ENCODE data around the gene GPC3.

DNA sequence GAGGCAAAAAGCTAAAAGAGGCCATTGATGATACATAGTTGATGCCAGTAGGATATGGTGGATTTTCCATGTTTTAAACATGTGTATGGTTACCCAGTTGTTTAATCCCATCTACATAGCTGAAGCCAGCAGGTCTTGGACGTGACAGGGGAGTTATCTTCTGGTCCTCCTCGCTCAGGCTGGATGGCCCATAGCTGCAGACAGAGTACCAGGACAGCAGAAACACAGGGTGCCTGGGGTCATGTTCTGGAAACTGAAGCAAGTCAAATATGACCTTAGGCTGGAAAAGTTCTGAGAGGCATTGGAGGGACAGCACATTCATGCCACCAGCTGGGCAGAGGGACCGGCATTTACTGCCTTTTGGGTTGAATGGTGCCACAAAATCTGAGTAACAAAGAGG is 452.1 kb downstream of the GPC3 start:
- TF ChIP-seq, protein P1, sequence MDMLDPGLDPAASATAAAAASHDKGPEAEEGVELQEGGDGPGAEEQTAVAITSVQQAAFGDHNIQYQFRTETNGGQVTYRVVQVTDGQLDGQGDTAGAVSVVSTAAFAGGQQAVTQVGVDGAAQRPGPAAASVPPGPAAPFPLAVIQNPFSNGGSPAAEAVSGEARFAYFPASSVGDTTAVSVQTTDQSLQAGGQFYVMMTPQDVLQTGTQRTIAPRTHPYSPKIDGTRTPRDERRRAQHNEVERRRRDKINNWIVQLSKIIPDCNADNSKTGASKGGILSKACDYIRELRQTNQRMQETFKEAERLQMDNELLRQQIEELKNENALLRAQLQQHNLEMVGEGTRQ (IDR thresholded peaks at IDR 0.05; ENCODE audit: low read depth, low read length), result no peak
- TF ChIP-seq, protein P2, sequence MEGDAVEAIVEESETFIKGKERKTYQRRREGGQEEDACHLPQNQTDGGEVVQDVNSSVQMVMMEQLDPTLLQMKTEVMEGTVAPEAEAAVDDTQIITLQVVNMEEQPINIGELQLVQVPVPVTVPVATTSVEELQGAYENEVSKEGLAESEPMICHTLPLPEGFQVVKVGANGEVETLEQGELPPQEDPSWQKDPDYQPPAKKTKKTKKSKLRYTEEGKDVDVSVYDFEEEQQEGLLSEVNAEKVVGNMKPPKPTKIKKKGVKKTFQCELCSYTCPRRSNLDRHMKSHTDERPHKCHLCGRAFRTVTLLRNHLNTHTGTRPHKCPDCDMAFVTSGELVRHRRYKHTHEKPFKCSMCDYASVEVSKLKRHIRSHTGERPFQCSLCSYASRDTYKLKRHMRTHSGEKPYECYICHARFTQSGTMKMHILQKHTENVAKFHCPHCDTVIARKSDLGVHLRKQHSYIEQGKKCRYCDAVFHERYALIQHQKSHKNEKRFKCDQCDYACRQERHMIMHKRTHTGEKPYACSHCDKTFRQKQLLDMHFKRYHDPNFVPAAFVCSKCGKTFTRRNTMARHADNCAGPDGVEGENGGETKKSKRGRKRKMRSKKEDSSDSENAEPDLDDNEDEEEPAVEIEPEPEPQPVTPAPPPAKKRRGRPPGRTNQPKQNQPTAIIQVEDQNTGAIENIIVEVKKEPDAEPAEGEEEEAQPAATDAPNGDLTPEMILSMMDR (conservative IDR thresholded peaks at IDR 0.05; ENCODE audit: low read depth, low read length), result no peak
- TF ChIP-seq POLR2A (IDR thresholded peaks at IDR 0.05; ENCODE audit: low read depth, low read length) (no peak), RAD21 (IDR thresholded peaks at IDR 0.05; ENCODE audit: low read length) (no peak), MAZ (IDR thresholded peaks at IDR 0.05; ENCODE audit: borderline replicate concordance, low read depth, low read length) (no peak), CEBPB (IDR thresholded peaks at IDR 0.05; ENCODE audit: low read depth, low read length) (no peak), NFE2L2 (IDR thresholded peaks at IDR 0.05; ENCODE audit: low read depth, low read length) (no peak), FOS (IDR thresholded peaks at IDR 0.05; ENCODE audit: low read depth, low read length) (no peak), MAFK (IDR thresholded peaks at IDR 0.05; ENCODE audit: low read depth, low read length) (no peak), CHD1 (IDR thresholded peaks at IDR 0.05; ENCODE audit: low read depth, low read length) (no peak), BHLHE40 (IDR thresholded peaks at IDR 0.05; ENCODE audit: low read depth, low read length) (no peak)
- TF ChIP-seq, protein P3, sequence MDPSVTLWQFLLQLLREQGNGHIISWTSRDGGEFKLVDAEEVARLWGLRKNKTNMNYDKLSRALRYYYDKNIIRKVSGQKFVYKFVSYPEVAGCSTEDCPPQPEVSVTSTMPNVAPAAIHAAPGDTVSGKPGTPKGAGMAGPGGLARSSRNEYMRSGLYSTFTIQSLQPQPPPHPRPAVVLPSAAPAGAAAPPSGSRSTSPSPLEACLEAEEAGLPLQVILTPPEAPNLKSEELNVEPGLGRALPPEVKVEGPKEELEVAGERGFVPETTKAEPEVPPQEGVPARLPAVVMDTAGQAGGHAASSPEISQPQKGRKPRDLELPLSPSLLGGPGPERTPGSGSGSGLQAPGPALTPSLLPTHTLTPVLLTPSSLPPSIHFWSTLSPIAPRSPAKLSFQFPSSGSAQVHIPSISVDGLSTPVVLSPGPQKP (IDR thresholded peaks at IDR 0.05; ENCODE audit: borderline replicate concordance, low read depth, low read length), result no peak

Data from IMR-90 (cell line).